ENCODE data around the gene DROSHA. TPM values are rescaled to one million over a fixed set of nuclear protein-coding genes. Genes with fewer than 3 reads are reported as not detected.

Gene DROSHA
- total RNA-seq, 2 donors from 2014 or later: 16.1 to 85.0 TPM

- no peaks in the 10 kb centered on the region for H3K36me3 ChIP-seq (replicated peaks in 1 of 2; ENCODE audit: insufficient read depth in 1 of 2, low read depth in 2 of 2)
These were observed 104.1 kb downstream of the DROSHA start for GRCh38 chr5:31427724-31428309.

GRCh38 chr5:31427013-31427723 is 104.7 kb downstream of the DROSHA start:
- intact Hi-C loops (cut with DNase I): no loop called here
- H3K36me3 ChIP-seq (replicated peaks in 1 of 2; ENCODE audit: insufficient read depth in 1 of 2, low read depth in 2 of 2): no peaks in the 10 kb centered on the region
- H3K4me3 ChIP-seq: no peak overlapping the region
- WGBS, 2 donors: 78 to 85% methylated on average over 4 of the region's 4 CpGs
- H3K27ac ChIP-seq: no peak overlapping the region
- H3K9me3 ChIP-seq: no peaks in the 10 kb centered on the region
- DNase-seq (no peak), ATAC-seq (no peak)
- H3K27me3 ChIP-seq: no peaks in the 10 kb centered on the region
- TF ChIP-seq CTCF (IDR thresholded peaks at IDR 0.05) (no peak), POLR2A (IDR thresholded peaks at IDR 0.05) (no peak)
- H3K4me1 ChIP-seq: no peaks in the 10 kb centered on the region

More at GRCh38 chr5:31427724-31428309, 104.1 kb downstream of the DROSHA start:
- 63 to 74% methylated on average over 1 of the region's 1 CpG for WGBS, 2 donors
- Histone ChIP-seq H3K9me3 (no peaks in the 10 kb centered on the region), H3K27me3 (no peaks in the 10 kb centered on the region), H3K27ac (no peak overlapping the region), H3K4me1 (no peaks in the 10 kb centered on the region), H3K4me3 (no peak overlapping the region)
- no peak for ATAC-seq
- DNase-seq: no peak
- no peak for TF ChIP-seq CTCF (IDR thresholded peaks at IDR 0.05)
- intact Hi-C loops (cut with DNase I): no loop called here

DNA sequence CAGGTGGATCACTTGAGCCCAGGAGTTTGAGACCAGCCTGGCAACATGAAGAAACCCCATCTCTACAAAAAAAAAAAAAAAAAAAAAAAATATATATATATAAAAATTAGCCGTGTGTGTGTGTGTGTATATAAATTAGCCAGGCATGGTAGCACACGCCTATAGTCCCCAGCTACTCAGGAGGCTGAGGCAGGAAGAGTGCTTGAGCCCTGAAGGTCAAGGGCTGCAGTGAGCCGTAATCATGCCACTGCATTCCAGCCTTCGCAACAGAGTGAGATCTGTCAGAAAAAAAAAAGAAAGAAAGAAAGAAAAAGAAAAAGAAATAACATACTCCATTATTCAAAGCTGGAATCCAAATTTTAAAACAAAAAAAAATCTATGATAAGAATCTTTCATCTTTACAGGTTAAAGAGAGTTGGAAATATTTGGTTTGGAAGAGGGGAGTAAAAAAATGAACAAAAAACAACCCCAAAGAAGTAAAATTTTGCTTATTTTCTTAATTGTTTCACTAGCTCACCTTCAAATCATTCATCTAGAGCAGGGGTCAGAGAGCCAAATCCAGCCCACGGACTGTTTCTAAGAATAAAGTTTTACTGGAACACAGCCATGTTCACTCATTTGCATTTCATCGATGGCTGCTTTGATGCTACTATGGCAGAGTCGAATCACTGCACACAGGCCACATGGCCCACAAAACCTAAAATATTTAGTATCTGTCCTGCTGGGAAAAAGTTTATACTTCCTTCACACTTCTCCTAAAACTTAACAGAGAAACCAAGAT is 109.9 kb downstream of the DROSHA start:
- Histone ChIP-seq H3K27ac (no peak overlapping the region), H3K9me3 (no peaks in the 10 kb centered on the region), H3K27me3 (no peaks in the 10 kb centered on the region), H3K36me3 (replicated peaks in 1 of 2; ENCODE audit: insufficient read depth in 1 of 2, low read depth in 2 of 2) (peaks cover 0 to 13% of the 10 kb centered on the region in 2 donors), H3K4me3 (no peak overlapping the region), H3K4me1 (no peaks in the 10 kb centered on the region)
- DNase-seq (no peak), ATAC-seq (no peak)
- no peak for TF ChIP-seq POLR2A (IDR thresholded peaks at IDR 0.05)
- no peak for TF ChIP-seq CTCF (IDR thresholded peaks at IDR 0.05)
- intact Hi-C loops (cut with DNase I): no loop called here
- 85% methylated on average over 5 to 7 of the region's 7 CpGs for WGBS, 2 donors

DNA sequence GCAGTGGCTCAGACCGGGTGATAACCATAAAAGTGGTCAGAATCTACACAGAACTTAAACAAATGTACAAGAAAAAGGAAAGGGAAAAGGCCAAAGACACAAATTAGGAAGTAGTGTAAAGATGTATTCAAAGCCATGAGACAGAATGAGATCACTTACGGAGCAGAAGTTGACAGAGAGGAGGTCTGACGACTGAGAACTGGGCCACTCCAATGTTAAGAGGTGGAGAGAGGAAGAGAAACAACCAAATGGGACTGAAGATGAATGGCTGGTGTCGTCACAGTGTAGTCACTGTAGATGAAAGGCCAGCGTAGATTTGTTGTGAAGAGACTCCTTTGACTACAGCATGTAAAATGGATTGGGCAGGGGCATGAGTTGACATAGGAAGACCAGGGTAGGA is 114.4 kb downstream of the DROSHA start:
- TF ChIP-seq POLR2A (IDR thresholded peaks at IDR 0.05) (no peak), CTCF (IDR thresholded peaks at IDR 0.05) (no peak)
- DNase-seq (no peak), ATAC-seq (no peak)
- no peaks in the 10 kb centered on the region for H3K27me3 ChIP-seq
- H3K36me3 ChIP-seq (replicated peaks in 1 of 2; ENCODE audit: insufficient read depth in 1 of 2, low read depth in 2 of 2): peaks cover 0 to 17% of the 10 kb centered on the region in 2 donors
- intact Hi-C loops (cut with DNase I): no loop called here
- H3K4me1 ChIP-seq: no peaks in the 10 kb centered on the region
- H3K27ac ChIP-seq: no peak overlapping the region
- no peak overlapping the region for H3K4me3 ChIP-seq
- WGBS, 2 donors: 86 to 95% methylated on average over 5 of the region's 5 CpGs
- H3K9me3 ChIP-seq: no peaks in the 10 kb centered on the region

All from body of pancreas (tissue), 4 donors.